NT2/D1 (cell line): ENCODE data around the gene PDE6B.

Experiments used
- SUZ12 ChIP-seq: IDR thresholded peaks from 2 replicates; pipeline ENCODE4 v1.6.1; 2011; ENCODE audit not compliant: insufficient read length, insufficient read depth; ENCODE audit errors: extremely low read depth
- ZNF274 ChIP-seq: IDR thresholded peaks from 2 replicates; pipeline ENCODE4 v1.6.1; 2011; ENCODE audit warnings: mild to moderate bottlenecking, low read depth, low read length

- TF ChIP-seq SUZ12 (no peak), ZNF274 (no peak)
Measured at GRCh38 chr4:680551-680927, 55.2 kb downstream of the PDE6B start.
